K562 (cell line): ENCODE results near the gene CSRNP2. TPM values are rescaled to one million over a fixed set of nuclear protein-coding genes. Genes with fewer than 3 reads are reported as not detected.

Source experiments
- ATAC-seq: fragments of 200-7000 bp; cut with Tn5 transposase; 3 replicates; pipeline ENCODE4 v1.9.1; 2020; ENCODE audit warnings: moderate library complexity
- BruUV-seq: library from RNA; stranded (reverse); fragments of 400-500 nt; replicated peaks from 2 replicates; lab custom pipeline; 2021; lab: Mats Ljungman, UMichigan
- CTCF ChIA-PET: fragments of 300-600 bp; formaldehyde crosslinking; extraction: SDS; loops from one replicate; lab custom pipeline; 2021; ENCODE audit warnings: low intra/inter-chr PET ratio; lab: Yijun Ruan, JAX
- POLR2A ChIA-PET: fragments of 300-600, 350-650 bp; sonication (Branson Sonifier 250); formaldehyde crosslinking; extraction: SDS; loops from one replicate; lab custom pipeline; 2021; ENCODE audit warnings: antibody characterized with exemption, inconsistent platforms; lab: Yijun Ruan, JAX
- DNase-seq, 4 experiments: peaks; one replicate each; pipeline versions ENCODE4 v3.0.0 to v3.0.0-alpha.2; 2011 to 2018; ENCODE audit warnings: low spot score in 3 of 4, mixed read lengths in 3 of 4; ENCODE audit errors: extremely low read depth in 1 of 4
- FAIRE-seq: peaks from 2 replicates; lab custom pipeline; 2011; peaks lifted over from hg19 to GRCh38; lab: Jason Lieb, UNC
- H2AFZ ChIP-seq: 2 replicates; pipeline ENCODE4 v1.6.0; 2011; ENCODE audit warnings: low read depth, low read length, control low read depth, inconsistent platforms
- H3K27ac ChIP-seq: fragments of 200-600 bp; 3 replicates; pipeline ENCODE4 v1.8.0; 2011; ENCODE audit warnings: low read depth, mild to moderate bottlenecking, control low read depth, inconsistent platforms, low read length, moderate library complexity, mixed read lengths; ENCODE audit errors: extremely low read depth
- H3K27me3 ChIP-seq, 2 experiments: fragments of 300-600 bp in 1 of 2; 2 replicates in 1 of 2; 3 replicates in 1 of 2; pipeline versions ENCODE4 v1.6.0 to v1.8.0; 2011; ENCODE audit warnings: inconsistent platforms in 2 of 2, low read length in 2 of 2, mild to moderate bottlenecking in 1 of 2, mixed read lengths in 1 of 2, moderate library complexity in 1 of 2; ENCODE audit not compliant: control insufficient read depth in 2 of 2, insufficient read depth in 2 of 2
- H3K36me3 ChIP-seq: fragments of 300-600 bp; 3 replicates; pipeline ENCODE4 v1.8.0; 2011; ENCODE audit warnings: mild to moderate bottlenecking, low read length, inconsistent platforms; ENCODE audit not compliant: control insufficient read depth, insufficient read depth
- H3K4me1 ChIP-seq, 2 experiments: fragments of 200-600 bp in 1 of 2; replicated peaks in 1 of 2; 2 replicates in 1 of 2; 3 replicates in 1 of 2; pipeline versions ENCODE4 v1.5.1 to v1.8.0; 2011; ENCODE audit warnings: inconsistent platforms in 2 of 2, low read length in 2 of 2, mild to moderate bottlenecking in 1 of 2, mixed read lengths in 1 of 2, moderate library complexity in 1 of 2; ENCODE audit not compliant: control insufficient read depth in 2 of 2, insufficient read depth in 2 of 2
- H3K4me2 ChIP-seq: 2 replicates; pipeline ENCODE4 v1.6.1; 2011; ENCODE audit warnings: low read length, control low read depth, inconsistent platforms, mixed read lengths; ENCODE audit not compliant: insufficient read depth
- H3K4me3 ChIP-seq: fragments of 200-600 bp; sonication (generic), shearing (Covaris generic); 2 replicates; pipeline ENCODE4 v1.5.1; 2016; ENCODE audit warnings: control low read depth, inconsistent platforms
- H3K79me2 ChIP-seq: fragments of 200-600 bp; 3 replicates; pipeline ENCODE4 v1.8.0; 2011; ENCODE audit warnings: low read length, inconsistent platforms; ENCODE audit not compliant: control insufficient read depth, insufficient read depth
- H3K9ac ChIP-seq, 2 experiments: 2 replicates each; pipeline versions ENCODE4 v1.6.0 to v1.6.1; 2011; ENCODE audit warnings: low read depth in 2 of 2, low read length in 2 of 2, control low read depth in 1 of 2, inconsistent platforms in 1 of 2, mild to moderate bottlenecking in 1 of 2, mixed read lengths in 1 of 2; ENCODE audit not compliant: insufficient read depth in 1 of 2
- H3K9me1 ChIP-seq: one replicate; pipeline ENCODE4 v1.6.0; 2011; ENCODE audit warnings: inconsistent platforms, mild to moderate bottlenecking, low read length, moderate library complexity; ENCODE audit not compliant: control insufficient read depth, insufficient read depth
- H3K9me3 ChIP-seq: replicated peaks from 2 replicates; pipeline ENCODE4 v1.5.1; 2011; ENCODE audit warnings: low read depth, low read length, inconsistent platforms; ENCODE audit not compliant: control insufficient read depth, insufficient read depth
- H4K20me1 ChIP-seq: replicated peaks from 2 replicates; pipeline ENCODE4 v1.6.1; 2011; ENCODE audit warnings: low read length, inconsistent platforms, mixed read lengths; ENCODE audit not compliant: control insufficient read depth, insufficient read depth
- CTBP1 ChIP-seq: fragments of 450-650 bp; IDR thresholded peaks from 2 replicates; pipeline ENCODE4 v1.6.1; 2016; ENCODE audit warnings: borderline replicate concordance
- ESRRB ChIP-seq: fragments of 250-450 bp; sonication (Bioruptor Pico); IDR thresholded peaks from 2 replicates; pipeline ENCODE4 v1.5.0; 2020; ENCODE audit warnings: mild to moderate bottlenecking, moderate library complexity, borderline replicate concordance
- GABPB2 ChIP-seq: fragments of 250-450 bp; sonication (Bioruptor Pico); conservative IDR thresholded peaks from 2 replicates; pipeline ENCODE4 v1.5.1; 2021; ENCODE audit warnings: mild to moderate bottlenecking
- GATAD2A ChIP-seq: fragments of 450-650 bp; IDR thresholded peaks from 2 replicates; pipeline ENCODE4 v1.6.1; 2017
- HDGF ChIP-seq: fragments of 450-650 bp; IDR thresholded peaks from 2 replicates; pipeline ENCODE4 v1.6.1; 2016
- HMGXB4 ChIP-seq: sonication (generic); formaldehyde crosslinking; IDR thresholded peaks from 2 replicates; pipeline ENCODE4 v1.8.1; 2023; ENCODE audit warnings: mild to moderate bottlenecking, missing genetic modification reagents
- HNRNPUL1 ChIP-seq: fragments of 200-400 bp; formaldehyde crosslinking; IDR thresholded peaks from 2 replicates; pipeline ENCODE4 v1.6.1; 2017; ENCODE audit warnings: low read length
- HSF4 ChIP-seq: fragments of 250-450 bp; sonication (Bioruptor Pico); IDR thresholded peaks from 2 replicates; pipeline ENCODE4 v2.1.2; 2022; ENCODE audit warnings: mild to moderate bottlenecking, moderate library complexity, borderline replicate concordance
- LCOR ChIP-seq: sonication (generic); formaldehyde crosslinking; IDR thresholded peaks from 2 replicates; pipeline ENCODE4 v1.8.0; 2022; ENCODE audit warnings: mild to moderate bottlenecking, missing genetic modification reagents
- NFRKB ChIP-seq: fragments of 450-650 bp; IDR thresholded peaks from 2 replicates; pipeline ENCODE4 v1.6.1; 2016; ENCODE audit warnings: low read depth
- POLR2A ChIP-seq: fragments of 450-650 bp; conservative IDR thresholded peaks from 2 replicates; pipeline ENCODE4 v1.6.1; 2016
- ZBED1 ChIP-seq: IDR thresholded peaks from 2 replicates; pipeline ENCODE4 v1.6.1; 2014
- ZBTB7A ChIP-seq: IDR thresholded peaks from 2 replicates; pipeline ENCODE4 v1.6.1; 2011; ENCODE audit warnings: low read depth, mild to moderate bottlenecking, low read length, moderate library complexity, borderline replicate concordance; ENCODE audit not compliant: control insufficient read depth
- ZNF224 ChIP-seq: sonication (generic); formaldehyde crosslinking; IDR thresholded peaks from 2 replicates; pipeline ENCODE4 v1.8.0; 2022; ENCODE audit warnings: mild to moderate bottlenecking, missing genetic modification reagents
- ZSCAN32 ChIP-seq: fragments of 450-650 bp; formaldehyde crosslinking; IDR thresholded peaks from 2 replicates; pipeline ENCODE4 v1.4.0; 2020; ENCODE audit warnings: mild to moderate bottlenecking, moderate library complexity
- WGBS: fragments of 100-300 bp; shearing (Covaris generic); methylation state at CpG from one replicate; pipeline ENCODE4 v1.1.6; 2016; ENCODE audit warnings: low coverage, mixed read lengths; ENCODE audit not compliant: insufficient coverage; ENCODE audit errors: missing lambda C conversion rate; 5-methylcytosine and 5-hydroxymethylcytosine counted together
- in situ Hi-C: fragments of 300-500 bp; cut with MboI; formaldehyde crosslinking; loops from 4 replicates; pipeline ENCODE4 v1.15.0; 2018; ENCODE audit warnings: inconsistent platforms, mixed read lengths
- intact Hi-C: fragments of 100-400 bp; cut with micrococcal nuclease; formaldehyde crosslinking; loops from 2 replicates; pipeline ENCODE4 v1.14.2; 2022
- polyA plus RNA-seq, 8 experiments: library from polyadenylated mRNA; depleted of rRNA in 4 of 8; stranded (reverse) in 5 of 8; unstranded in 3 of 8; fragments of >200 nt; fragmentation: Nextera tagmentation in 2 of 8; fragmentation: Illumina TruSeq in 1 of 8; extraction: Ambion mirVana in 2 of 8; extraction: Trizol in 1 of 8; gene quantifications; 2 replicates each; pipeline versions ENCODE4 v1.2.1 to v1.2.3, GENCODE V29; 2011 to 2014; ENCODE audit warnings: inconsistent platforms in 1 of 8, missing spikeins in 1 of 8
- total RNA-seq, 7 experiments: library from RNA; depleted of rRNA in 6 of 7; stranded (reverse); fragments of >200 nt in 6 of 7; fragmentation: Illumina TruSeq in 2 of 7; extraction: Trizol in 2 of 7; gene quantifications; 2 replicates each; pipeline versions ENCODE4 v1.2.1 to v1.2.3, GENCODE V29; 2011 to 2021; ENCODE audit warnings: low replicate concordance in 1 of 7

The CSRNP2 gene
- total and polyA plus RNA-seq, 9 of the 15 experiments (the other 6 are each of a cell fraction or from before 2014, with no cell fraction given), result 1.6 to 13.9 (median 5.9) TPM

DNA sequence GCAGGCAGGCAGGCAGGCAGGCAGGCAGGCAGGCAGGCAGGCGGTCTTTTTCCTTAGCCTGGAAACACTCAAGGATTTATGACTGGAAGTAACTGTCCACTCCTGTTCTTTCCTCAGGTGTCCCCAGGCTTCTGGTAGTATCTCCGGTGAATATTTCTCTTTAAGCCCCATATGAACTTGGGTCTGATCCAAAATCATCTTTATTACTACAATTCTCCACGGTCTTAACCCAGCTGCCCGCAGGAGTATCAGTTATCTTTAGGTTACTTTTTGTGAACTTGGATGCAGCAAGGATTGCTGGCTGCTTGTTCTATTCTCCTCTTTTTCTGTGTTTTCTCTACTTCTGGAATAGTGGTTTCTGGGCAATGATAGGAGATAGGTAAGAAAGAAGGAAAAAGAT, 3.3 kb downstream of the CSRNP2 start:
- Histone ChIP-seq H3K36me3 (0 out of 3 replicates have a peak, but pooled peaks cover 4% of the 10 kb centered on the region), H3K9ac (no peak overlapping the region), H3K4me3 (no peak overlapping the region), H4K20me1 (0 out of 2 replicates have a peak, but pooled peaks cover 8% of the 10 kb centered on the region), H3K9me3 (no peaks in the 10 kb centered on the region), H3K4me2 (no peak overlapping the region), H3K27ac (no peak overlapping the region), H3K79me2 (peaks cover 24% of the 10 kb centered on the region), H2AFZ (no peak overlapping the region), H3K9me1 (no peaks in the 10 kb centered on the region), H3K4me1 (peaks cover 14 to 22% of the 10 kb centered on the region in 2 experiments; a peak in 3 of 5 replicates), H3K27me3 (no peaks in the 10 kb centered on the region; a peak in 1 of 5 replicates)
- no peak for DNase-seq
- no peak for ATAC-seq
- intact Hi-C loops, result no loop called here
- 60% methylated on average over 4 of the region's 4 CpGs for WGBS
- no TSS peak for BruUV-seq
- in situ Hi-C loops, result no loop called here
- ChIA-PET POLR2A (interaction anchor here (0.6 to 1.7 kb wide), 2 partner anchors 37 to 150 kb away, joined by 3 to 4 read pairs; no protein-coding TSS in a partner anchor), CTCF (no interaction called here)
- no peak for FAIRE-seq
- no peak for TF ChIP-seq CTBP1
- TF ChIP-seq HNRNPUL1, result no peak
- TF ChIP-seq HDGF, result no peak
- no peak for TF ChIP-seq ZBTB7A
- TF ChIP-seq ZSCAN32 (CRISPR knock-in tag), result no peak
- TF ChIP-seq GATAD2A, result no peak
- no peak for TF ChIP-seq HSF4 (CRISPR knock-in tag)
- no peak for TF ChIP-seq ZBED1
- TF ChIP-seq POLR2A, result no peak
- TF ChIP-seq ESRRB, result no peak
- TF ChIP-seq LCOR (CRISPR knock-in tag), result no peak
- TF ChIP-seq HMGXB4, result no peak
- no peak for TF ChIP-seq GABPB2
- TF ChIP-seq NFRKB, result no peak
- no peak for TF ChIP-seq ZNF224 (CRISPR knock-in tag)
- TF ChIP-seq, all 486 proteins: peak for 0
